Tibial nerve (tissue), 4 donors: ENCODE measurements around the gene PSMD9. TPM values are rescaled to one million over a fixed set of nuclear protein-coding genes. Genes with fewer than 3 reads are reported as not detected.

Source experiments
- DNase-seq, 2 donors: peaks; one replicate each; pipeline ENCODE4 v3.0.0-alpha.2; 2019; ENCODE audit warnings: low spot score in 2 of 2
- H3K27ac ChIP-seq, 4 donors: fragments of 200-600 bp; sonication (generic) in 3 of 4; one replicate each; pipeline ENCODE4 v1.5.1; 2017 to 2019; ENCODE audit warnings: mild to moderate bottlenecking in 1 of 4
- H3K27me3 ChIP-seq, 2 donors: fragments of 200-600 bp; sonication (generic) in 1 of 2; one replicate each; pipeline versions ENCODE4 v1.5.1 to v1.6.0; 2017 to 2019
- H3K36me3 ChIP-seq, 3 donors: fragments of 200-600 bp; sonication (generic); one replicate each; pipeline ENCODE4 v1.5.1; 2018 to 2019
- H3K4me1 ChIP-seq, 4 donors: fragments of 200-600 bp; sonication (generic) in 3 of 4; one replicate each; pipeline ENCODE4 v1.5.1; 2017 to 2019
- H3K4me3 ChIP-seq, 4 donors: fragments of 200-600 bp; sonication (generic) in 3 of 4; one replicate each; pipeline ENCODE4 v1.5.1; 2017 to 2019; ENCODE audit warnings: mild to moderate bottlenecking in 1 of 4, moderate library complexity in 1 of 4
- H3K9me3 ChIP-seq, 4 donors: fragments of 200-600 bp; sonication (generic) in 3 of 4; one replicate each; pipeline ENCODE4 v1.5.1; 2017 to 2019
- CTCF ChIP-seq, 5 experiments: fragments of 200-600 bp in 3 of 5; fragments of 450-650 bp in 2 of 5; sonication (generic) in 3 of 5; IDR thresholded peaks; one replicate each; pipeline ENCODE4 v1.5.1; 2016 to 2019; ENCODE audit warnings: antibody characterized with exemption in 5 of 5, mild to moderate bottlenecking in 3 of 5, moderate library complexity in 2 of 5
- EP300 ChIP-seq, 2 donors: sonication (generic); formaldehyde crosslinking; IDR thresholded peaks; one replicate each; pipeline ENCODE4 v1.6.1; 2017; ENCODE audit warnings: antibody characterized with exemption in 2 of 2, mild to moderate bottlenecking in 1 of 2
- POLR2A ChIP-seq, 2 donors: fragments of 450-650 bp; IDR thresholded peaks; one replicate each; pipeline ENCODE4 v1.6.1; 2017; ENCODE audit warnings: antibody characterized with exemption in 2 of 2, mild to moderate bottlenecking in 2 of 2, moderate library complexity in 2 of 2
- WGBS, 2 donors: methylation state at CpG; one replicate each; pipeline ENCODE4 v1.1.5; 2018; 5-methylcytosine and 5-hydroxymethylcytosine counted together
- total RNA-seq, 4 donors: library from RNA; depleted of rRNA; stranded (reverse); fragments of >200 nt; gene quantifications; one replicate each; pipeline ENCODE4 v1.1.0, GENCODE V29; 2016

PSMD9 gene
- total RNA-seq, 4 donors from 2014 or later, result 22.4 to 47.7 (median 42.8) TPM

GRCh38 chr12:121939992-121940766, 51.6 kb downstream of the PSMD9 start:
- Histone ChIP-seq H3K9me3 (peaks cover 0 to 8% (median 0%) of the 10 kb centered on the region in 4 donors), H3K36me3 (peaks cover 0 to 44% (median 0%) of the 10 kb centered on the region in 3 donors), H3K4me3 (no peak overlapping the region), H3K27me3 (no peaks in the 10 kb centered on the region), H3K27ac (no peak overlapping the region), H3K4me1 (no peaks in the 10 kb centered on the region)
- 94 to 95% methylated on average over 4 of the region's 4 CpGs for WGBS, 2 donors
- no peak for DNase-seq
- TF ChIP-seq POLR2A (IDR thresholded peaks at IDR 0.05) (no peak), EP300 (IDR thresholded peaks at IDR 0.05) (no peak), CTCF (IDR thresholded peaks at IDR 0.05) (no peak)

- H3K4me3 ChIP-seq, result no peak overlapping the region
- no peak for TF ChIP-seq EP300 (IDR thresholded peaks at IDR 0.05)
- TF ChIP-seq CTCF (IDR thresholded peaks at IDR 0.05), result no peak
- no peak for TF ChIP-seq POLR2A (IDR thresholded peaks at IDR 0.05)
- WGBS, 2 donors, result 92 to 95% methylated on average over 15 of the region's 15 CpGs
- no peaks in the 10 kb centered on the region for H3K4me1 ChIP-seq
- no peak overlapping the region for H3K27ac ChIP-seq
- peaks cover 0 to 2% (median 0%) of the 10 kb centered on the region in 4 donors for H3K9me3 ChIP-seq
- no peak for DNase-seq
- no peaks in the 10 kb centered on the region for H3K27me3 ChIP-seq
- peaks cover 0 to 27% (median 0%) of the 10 kb centered on the region in 3 donors for H3K36me3 ChIP-seq
Measured at GRCh38 chr12:121942145-121942718, 53.6 kb downstream of the PSMD9 start.

GRCh38 chr12:121943926-121944325, 55.3 kb downstream of the PSMD9 start:
- Histone ChIP-seq H3K36me3 (peaks cover 0 to 23% (median 0%) of the 10 kb centered on the region in 3 donors), H3K4me3 (no peak overlapping the region), H3K27me3 (no peaks in the 10 kb centered on the region), H3K9me3 (no peaks in the 10 kb centered on the region), H3K4me1 (no peaks in the 10 kb centered on the region), H3K27ac (no peak overlapping the region)
- no peak for DNase-seq
- no peak for TF ChIP-seq POLR2A (IDR thresholded peaks at IDR 0.05)
- no peak for TF ChIP-seq EP300 (IDR thresholded peaks at IDR 0.05)
- TF ChIP-seq CTCF (IDR thresholded peaks at IDR 0.05), result no peak

- Histone ChIP-seq H3K27ac (no peak overlapping the region), H3K9me3 (no peaks in the 10 kb centered on the region), H3K4me3 (no peak overlapping the region), H3K36me3 (peaks cover 0 to 23% (median 0%) of the 10 kb centered on the region in 3 donors), H3K27me3 (no peaks in the 10 kb centered on the region), H3K4me1 (no peaks in the 10 kb centered on the region)
- TF ChIP-seq POLR2A (IDR thresholded peaks at IDR 0.05), result no peak
- TF ChIP-seq EP300 (IDR thresholded peaks at IDR 0.05), result no peak
- TF ChIP-seq CTCF (IDR thresholded peaks at IDR 0.05), result no peak
- DNase-seq, result no peak
- 93 to 100% methylated on average over 2 of the region's 2 CpGs for WGBS, 2 donors
Measured at GRCh38 chr12:121946313-121947025, 57.9 kb downstream of the PSMD9 start.

- no peak for DNase-seq
- 60 to 62% methylated on average over 2 of the region's 2 CpGs for WGBS, 2 donors
Measured at GRCh38 chr12:121947981-121948380, 59.4 kb downstream of the PSMD9 start.

More at GRCh38 chr12:121947981-121948380, 59.4 kb downstream of the PSMD9 start:
- Histone ChIP-seq H3K27ac (no peak overlapping the region), H3K36me3 (peaks cover 0 to 16% (median 0%) of the 10 kb centered on the region in 3 donors), H3K4me3 (no peak overlapping the region), H3K27me3 (no peaks in the 10 kb centered on the region), H3K9me3 (no peaks in the 10 kb centered on the region), H3K4me1 (no peaks in the 10 kb centered on the region)
- no peak for TF ChIP-seq POLR2A (IDR thresholded peaks at IDR 0.05)
